ENCODE measurements around the gene ATL3. TPM values are rescaled to one million over a fixed set of nuclear protein-coding genes. Genes with fewer than 3 reads are reported as not detected.

Gene ATL3
- total and polyA plus RNA-seq, 2 of the 13 experiments (the other 11 are each of a cell fraction or from before 2014, with no cell fraction given) = not detected

DNA sequence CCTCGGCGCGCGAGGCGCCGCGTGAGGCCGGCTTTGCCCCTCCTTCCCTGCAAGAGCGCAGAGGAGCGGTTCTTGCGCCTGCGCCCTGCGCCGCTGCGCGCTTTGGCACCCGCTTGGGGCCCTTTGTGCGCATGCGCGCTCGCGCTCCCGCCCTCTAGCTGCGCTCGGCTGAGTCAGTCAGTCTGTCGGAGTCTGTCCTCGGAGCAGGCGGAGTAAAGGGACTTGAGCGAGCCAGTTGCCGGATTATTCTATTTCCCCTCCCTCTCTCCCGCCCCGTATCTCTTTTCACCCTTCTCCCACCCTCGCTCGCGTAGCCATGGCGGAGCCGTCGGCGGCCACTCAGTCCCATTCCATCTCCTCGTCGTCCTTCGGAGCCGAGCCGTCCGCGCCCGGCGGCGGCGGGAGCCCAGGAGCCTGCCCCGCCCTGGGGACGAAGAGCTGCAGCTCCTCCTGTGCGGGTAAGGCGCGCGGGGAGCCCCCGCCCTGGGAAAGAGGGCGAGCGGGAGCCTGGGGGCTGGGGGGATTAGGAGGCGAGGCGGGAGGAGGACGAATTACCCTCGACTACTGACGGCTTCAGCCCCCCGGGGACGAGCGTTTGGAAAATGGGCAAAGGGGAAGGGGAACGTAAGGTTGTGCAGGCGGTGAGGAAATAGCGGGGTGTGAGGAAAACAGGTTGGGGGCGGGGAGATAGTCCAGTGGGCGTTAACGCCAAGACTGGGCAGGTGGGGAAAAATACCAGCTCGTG is 10.3 kb upstream of the ATL3 start, which contains the start of gene RTN3 (continued):
- peak; percentile 60; the same call in 1 of the 2 replicates for TF ChIP-seq KDM5A (IDR thresholded peaks at IDR 0.05; ENCODE audit: borderline replicate concordance, low read length)
- TF ChIP-seq RFXAP (CRISPR knock-in tag; IDR thresholded peaks at IDR 0.05; ENCODE audit: borderline replicate concordance) = no peak
- TF ChIP-seq STAT5B (CRISPR knock-in tag; IDR thresholded peaks at IDR 0.05) = no peak; the same call in 1 of the 2 replicates
- TF ChIP-seq ZFP36L1 (CRISPR knock-in tag; IDR thresholded peaks at IDR 0.05) = no peak; the same call in 1 of the 2 replicates
- no peak for TF ChIP-seq PAWR (CRISPR knock-in tag; IDR thresholded peaks at IDR 0.05; ENCODE audit: borderline replicate concordance)
- no peak for TF ChIP-seq NFKBIZ (CRISPR knock-in tag; IDR thresholded peaks at IDR 0.05)
- no peak for TF ChIP-seq ZSCAN30 (CRISPR knock-in tag; IDR thresholded peaks at IDR 0.05)
- TF ChIP-seq, protein P1, sequence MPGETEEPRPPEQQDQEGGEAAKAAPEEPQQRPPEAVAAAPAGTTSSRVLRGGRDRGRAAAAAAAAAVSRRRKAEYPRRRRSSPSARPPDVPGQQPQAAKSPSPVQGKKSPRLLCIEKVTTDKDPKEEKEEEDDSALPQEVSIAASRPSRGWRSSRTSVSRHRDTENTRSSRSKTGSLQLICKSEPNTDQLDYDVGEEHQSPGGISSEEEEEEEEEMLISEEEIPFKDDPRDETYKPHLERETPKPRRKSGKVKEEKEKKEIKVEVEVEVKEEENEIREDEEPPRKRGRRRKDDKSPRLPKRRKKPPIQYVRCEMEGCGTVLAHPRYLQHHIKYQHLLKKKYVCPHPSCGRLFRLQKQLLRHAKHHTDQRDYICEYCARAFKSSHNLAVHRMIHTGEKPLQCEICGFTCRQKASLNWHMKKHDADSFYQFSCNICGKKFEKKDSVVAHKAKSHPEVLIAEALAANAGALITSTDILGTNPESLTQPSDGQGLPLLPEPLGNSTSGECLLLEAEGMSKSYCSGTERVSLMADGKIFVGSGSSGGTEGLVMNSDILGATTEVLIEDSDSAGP (CRISPR knock-in tag; IDR thresholded peaks at IDR 0.05; ENCODE audit: borderline replicate concordance) = peak; percentile 76; the same call in 1 of the 2 replicates
- 0 out of 2 replicates have a peak, but pooled peaks have one; percentile 7 for TF ChIP-seq ONECUT2 (CRISPR knock-in tag; IDR thresholded peaks at IDR 0.05)
- TF ChIP-seq ZNF639 (CRISPR knock-in tag; conservative IDR thresholded peaks at IDR 0.05) = no peak; the same call in 1 of the 2 replicates
- no peak for TF ChIP-seq ZNF790 (CRISPR knock-in tag; IDR thresholded peaks at IDR 0.05; ENCODE audit: borderline replicate concordance)
- TF ChIP-seq U2AF1 (optimal IDR thresholded peaks at IDR 0.05; ENCODE audit: low read depth, low read length) = no peak
- no peak for TF ChIP-seq BCLAF1 (IDR thresholded peaks at IDR 0.05)
- TF ChIP-seq AFF4 (CRISPR knock-in tag; IDR thresholded peaks at IDR 0.05) = no peak; the same call in 1 of the 2 replicates
- no peak for TF ChIP-seq SRF (IDR thresholded peaks at IDR 0.05; ENCODE audit: low read depth, low read length)
- TF ChIP-seq GABPB1 (CRISPR knock-in tag; IDR thresholded peaks at IDR 0.05) = peak; percentile 70
- TF ChIP-seq, protein P2, sequence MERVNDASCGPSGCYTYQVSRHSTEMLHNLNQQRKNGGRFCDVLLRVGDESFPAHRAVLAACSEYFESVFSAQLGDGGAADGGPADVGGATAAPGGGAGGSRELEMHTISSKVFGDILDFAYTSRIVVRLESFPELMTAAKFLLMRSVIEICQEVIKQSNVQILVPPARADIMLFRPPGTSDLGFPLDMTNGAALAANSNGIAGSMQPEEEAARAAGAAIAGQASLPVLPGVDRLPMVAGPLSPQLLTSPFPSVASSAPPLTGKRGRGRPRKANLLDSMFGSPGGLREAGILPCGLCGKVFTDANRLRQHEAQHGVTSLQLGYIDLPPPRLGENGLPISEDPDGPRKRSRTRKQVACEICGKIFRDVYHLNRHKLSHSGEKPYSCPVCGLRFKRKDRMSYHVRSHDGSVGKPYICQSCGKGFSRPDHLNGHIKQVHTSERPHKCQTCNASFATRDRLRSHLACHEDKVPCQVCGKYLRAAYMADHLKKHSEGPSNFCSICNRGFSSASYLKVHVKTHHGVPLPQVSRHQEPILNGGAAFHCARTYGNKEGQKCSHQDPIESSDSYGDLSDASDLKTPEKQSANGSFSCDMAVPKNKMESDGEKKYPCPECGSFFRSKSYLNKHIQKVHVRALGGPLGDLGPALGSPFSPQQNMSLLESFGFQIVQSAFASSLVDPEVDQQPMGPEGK (CRISPR knock-in tag; IDR thresholded peaks at IDR 0.05) = peak; percentile 85

Data from HepG2 (cell line).